MM.1S (cell line): ENCODE measurements around the gene LANCL1.

ENCODE experiments used
- EZH2 ChIP-seq: fragments of 300-600 bp; sonication (generic); optimal IDR thresholded peaks from 2 replicates; pipeline ENCODE3; 2017; ENCODE audit warnings: low read depth, mild to moderate bottlenecking, antibody characterized with exemption, low read length, mixed read lengths
- TF ChIP-seq, protein P1 (sequence below): fragments of 300-600 bp; sonication (generic); IDR thresholded peaks from 2 replicates; pipeline ENCODE4 v1.5.1; 2016; ENCODE audit warnings: antibody characterized with exemption, low read length, mixed read lengths

DNA sequence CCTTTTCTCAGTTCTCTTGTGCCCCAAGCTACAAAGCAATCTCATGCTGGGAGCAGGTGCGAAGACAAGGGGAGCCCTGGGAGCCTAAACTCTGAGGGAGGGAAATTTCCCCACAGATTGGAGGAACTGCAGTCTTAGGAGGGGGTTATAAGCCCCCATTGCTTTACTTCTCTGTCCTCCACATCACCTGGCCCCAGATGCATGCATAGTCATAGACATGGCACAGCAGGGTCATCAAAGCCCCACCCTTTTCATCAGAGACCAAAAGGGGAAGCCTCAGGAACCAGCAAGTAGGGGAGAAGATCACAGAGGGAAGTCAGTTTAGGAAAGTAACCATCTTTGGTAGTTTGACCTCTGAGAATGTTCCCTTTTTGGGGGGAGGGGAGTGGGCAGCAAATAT is 33.7 kb downstream of the LANCL1 start:
- TF ChIP-seq, protein P1, sequence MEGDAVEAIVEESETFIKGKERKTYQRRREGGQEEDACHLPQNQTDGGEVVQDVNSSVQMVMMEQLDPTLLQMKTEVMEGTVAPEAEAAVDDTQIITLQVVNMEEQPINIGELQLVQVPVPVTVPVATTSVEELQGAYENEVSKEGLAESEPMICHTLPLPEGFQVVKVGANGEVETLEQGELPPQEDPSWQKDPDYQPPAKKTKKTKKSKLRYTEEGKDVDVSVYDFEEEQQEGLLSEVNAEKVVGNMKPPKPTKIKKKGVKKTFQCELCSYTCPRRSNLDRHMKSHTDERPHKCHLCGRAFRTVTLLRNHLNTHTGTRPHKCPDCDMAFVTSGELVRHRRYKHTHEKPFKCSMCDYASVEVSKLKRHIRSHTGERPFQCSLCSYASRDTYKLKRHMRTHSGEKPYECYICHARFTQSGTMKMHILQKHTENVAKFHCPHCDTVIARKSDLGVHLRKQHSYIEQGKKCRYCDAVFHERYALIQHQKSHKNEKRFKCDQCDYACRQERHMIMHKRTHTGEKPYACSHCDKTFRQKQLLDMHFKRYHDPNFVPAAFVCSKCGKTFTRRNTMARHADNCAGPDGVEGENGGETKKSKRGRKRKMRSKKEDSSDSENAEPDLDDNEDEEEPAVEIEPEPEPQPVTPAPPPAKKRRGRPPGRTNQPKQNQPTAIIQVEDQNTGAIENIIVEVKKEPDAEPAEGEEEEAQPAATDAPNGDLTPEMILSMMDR, result no peak
- TF ChIP-seq EZH2, result no peak
